Measurements from ENCODE around the gene LATS2.

LATS2 gene

DNA sequence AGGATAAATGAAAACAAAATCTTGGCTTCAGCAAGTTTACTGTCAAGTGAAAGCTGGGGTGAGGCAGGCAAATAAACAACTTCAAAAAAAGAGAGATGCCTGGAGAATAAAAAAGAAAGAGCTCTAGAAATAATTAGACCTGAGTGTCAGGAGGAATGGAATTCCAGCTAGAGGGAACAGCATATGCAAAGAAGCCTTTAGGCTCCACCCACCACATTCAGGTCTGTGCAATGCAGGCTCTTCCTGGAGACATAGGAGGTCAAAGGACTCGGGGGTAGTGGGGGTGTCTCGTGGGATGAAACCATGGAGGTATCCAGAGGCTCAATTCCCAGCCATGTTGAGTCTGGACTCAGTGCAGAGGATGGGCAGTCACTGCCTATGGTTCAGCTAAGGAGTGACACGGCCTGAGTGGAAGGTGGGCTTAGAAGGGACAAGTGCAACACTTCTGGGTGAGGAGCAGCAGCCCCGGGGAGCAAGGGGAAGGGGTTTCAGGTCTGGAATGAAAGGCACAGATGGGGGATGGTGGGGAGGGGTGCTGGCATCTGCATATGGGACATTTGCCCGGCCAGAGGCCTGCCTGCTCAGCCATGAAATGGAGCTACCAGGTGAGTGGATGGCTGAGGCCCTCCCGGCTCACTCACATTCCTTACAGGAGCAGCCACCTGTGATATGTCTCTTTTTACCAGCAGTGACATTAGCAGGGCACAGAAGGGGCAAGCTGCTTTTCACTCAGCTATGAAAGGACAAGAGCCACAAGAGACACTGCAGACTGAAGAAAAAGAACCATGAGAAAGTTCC lies 12.3 kb downstream of the LATS2 start:
- DNase-seq (ENCODE audit: low read depth, low spot score) = no peak

DNA sequence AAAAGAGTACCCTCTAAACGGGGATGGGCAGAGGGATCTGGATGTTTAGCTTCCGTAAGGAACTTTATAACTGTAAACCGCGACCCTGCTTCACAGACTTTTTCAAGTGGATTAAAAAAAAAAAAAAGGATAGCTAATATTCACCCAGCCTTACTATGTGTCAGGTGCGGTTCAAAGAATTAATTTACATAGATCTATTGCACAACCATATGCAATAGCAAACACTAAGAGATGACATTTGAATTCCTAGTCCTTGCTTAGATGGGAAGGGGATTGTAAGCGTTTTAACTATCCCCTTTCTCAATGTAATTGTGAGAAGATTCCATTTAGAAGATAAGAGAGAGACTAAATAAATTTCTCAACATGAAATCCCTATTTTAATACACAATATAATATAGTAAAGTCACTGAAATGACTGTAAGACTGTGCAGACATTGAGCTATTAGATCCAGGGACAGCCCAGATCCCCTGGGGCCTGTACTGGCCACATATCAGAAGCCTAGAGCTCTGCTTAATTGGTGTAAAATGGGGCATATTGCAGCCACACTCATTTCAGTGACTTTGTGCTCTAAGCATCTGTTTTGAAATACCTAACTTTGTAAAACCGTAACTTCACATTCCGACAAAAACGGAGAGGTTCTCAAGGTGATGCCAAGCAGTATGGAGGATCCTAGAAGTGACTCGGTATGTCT lies 13.6 kb downstream of the LATS2 start:
- no peak for DNase-seq (ENCODE audit: low read depth, low spot score)

DNA sequence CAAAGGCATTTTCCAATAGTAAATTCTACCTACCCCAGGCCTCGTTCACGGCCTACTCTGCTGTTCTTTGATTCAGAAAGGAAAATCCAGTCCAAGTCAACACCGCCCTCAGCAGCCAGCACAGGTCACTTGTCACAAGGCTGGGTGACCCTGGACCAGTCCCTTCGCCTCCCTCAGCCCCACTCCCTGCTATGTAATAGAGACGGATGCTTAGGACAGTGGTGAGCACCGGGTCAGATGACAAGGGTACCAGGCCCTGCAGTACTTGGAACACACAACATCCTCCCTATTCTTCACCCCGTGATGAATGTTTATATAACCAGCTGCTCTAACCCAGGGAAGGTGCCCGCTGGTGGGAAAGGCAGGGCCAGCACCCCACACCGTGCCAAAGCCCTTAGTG lies 14.3 kb downstream of the LATS2 start:
- DNase-seq (ENCODE audit: low read depth, low spot score) = no peak

DNA sequence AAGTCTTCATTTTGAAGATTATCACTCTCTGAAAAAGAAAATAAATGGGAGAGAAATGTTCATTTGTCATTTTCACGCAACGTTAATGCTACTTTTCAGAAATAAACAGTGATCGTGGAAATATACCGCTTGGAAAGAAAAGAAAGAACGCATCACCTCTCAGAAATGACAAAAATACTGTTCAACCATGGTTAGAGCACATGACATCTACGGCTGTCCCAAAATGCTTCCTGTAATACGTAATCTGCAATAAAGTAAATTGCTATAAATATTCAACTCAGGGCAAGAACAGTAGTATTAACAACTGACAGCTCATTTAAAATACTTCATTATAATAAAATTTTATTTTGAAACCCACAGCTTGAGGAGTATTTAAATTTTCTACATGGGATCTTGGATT lies 15.2 kb downstream of the LATS2 start:
- DNase-seq (ENCODE audit: low read depth, low spot score) = no peak

DNA sequence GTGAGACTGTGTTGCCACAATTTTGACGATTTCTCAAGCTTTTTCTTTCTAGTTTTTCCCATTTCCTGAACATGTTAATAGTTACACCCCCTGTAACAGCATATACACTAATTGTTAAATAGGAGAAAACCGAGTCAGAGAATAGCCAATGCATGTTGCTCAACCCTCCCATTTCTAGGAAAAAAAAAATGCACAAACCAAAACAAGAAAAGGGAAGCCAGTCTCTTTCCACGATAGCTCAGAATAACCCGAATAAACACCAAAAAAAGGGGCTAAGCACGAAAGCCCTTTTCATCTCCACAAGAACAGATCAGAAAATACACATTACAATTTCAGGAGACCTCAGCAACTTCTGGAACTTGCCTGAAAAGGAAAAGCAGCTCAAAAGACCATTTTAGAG lies 16.3 kb downstream of the LATS2 start:
- DNase-seq (ENCODE audit: low read depth, low spot score) = no peak

DNA sequence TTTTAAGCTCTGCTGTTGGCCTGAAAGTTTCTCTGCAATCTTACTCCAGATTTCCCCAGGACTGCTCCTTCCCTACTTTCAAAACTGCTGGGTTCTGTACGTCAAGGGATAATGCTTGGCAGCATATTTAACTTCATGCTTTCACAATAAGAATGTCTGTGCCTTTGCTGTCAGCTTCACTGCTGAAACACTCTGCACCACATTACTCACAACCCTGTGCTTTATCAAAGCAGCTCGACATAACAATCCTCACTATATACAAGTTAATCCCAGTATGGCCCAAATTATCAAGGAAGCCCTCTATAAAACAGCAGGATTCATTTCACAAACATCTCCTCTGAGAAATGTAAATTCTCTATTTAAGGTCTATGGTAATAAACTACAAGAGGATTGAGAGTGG lies 17.5 kb downstream of the LATS2 start:
- no peak for DNase-seq (ENCODE audit: low read depth, low spot score)

DNA sequence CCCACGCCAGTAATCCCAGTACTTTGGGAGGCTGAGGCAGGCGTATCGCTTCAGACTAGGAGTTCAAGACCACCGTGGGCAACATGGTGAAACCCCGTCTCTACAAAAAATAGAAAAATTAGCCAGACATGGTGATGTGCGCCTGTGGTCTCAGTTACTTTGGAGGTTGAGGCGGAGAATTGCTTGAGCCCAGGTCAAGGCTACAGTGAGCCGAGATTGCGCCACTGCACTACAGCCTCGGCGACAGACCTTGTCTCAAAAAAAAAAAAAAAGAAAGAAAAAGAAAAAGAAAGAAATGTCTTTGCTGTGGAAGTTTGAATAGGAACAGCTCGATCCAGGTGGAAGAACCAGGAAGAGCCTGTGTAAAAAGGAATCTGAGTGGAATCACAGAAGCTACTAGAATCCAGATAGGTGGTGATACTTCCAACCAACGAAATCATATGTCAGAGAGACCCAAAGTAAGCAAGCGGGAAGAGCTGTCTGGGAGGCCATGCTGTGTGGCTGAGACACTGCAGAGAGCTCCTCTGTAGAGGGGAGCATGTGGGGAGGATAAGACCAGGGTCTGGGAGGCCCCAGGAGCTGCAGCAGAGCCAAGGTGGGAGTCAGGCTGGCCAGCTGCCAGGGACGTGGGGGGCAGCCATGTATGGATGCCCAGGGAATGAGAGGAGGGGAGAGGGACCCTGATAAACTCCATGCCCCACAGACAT lies 21.1 kb downstream of the LATS2 start:
- DNase-seq (ENCODE audit: low read depth, low spot score) = no peak

DNA sequence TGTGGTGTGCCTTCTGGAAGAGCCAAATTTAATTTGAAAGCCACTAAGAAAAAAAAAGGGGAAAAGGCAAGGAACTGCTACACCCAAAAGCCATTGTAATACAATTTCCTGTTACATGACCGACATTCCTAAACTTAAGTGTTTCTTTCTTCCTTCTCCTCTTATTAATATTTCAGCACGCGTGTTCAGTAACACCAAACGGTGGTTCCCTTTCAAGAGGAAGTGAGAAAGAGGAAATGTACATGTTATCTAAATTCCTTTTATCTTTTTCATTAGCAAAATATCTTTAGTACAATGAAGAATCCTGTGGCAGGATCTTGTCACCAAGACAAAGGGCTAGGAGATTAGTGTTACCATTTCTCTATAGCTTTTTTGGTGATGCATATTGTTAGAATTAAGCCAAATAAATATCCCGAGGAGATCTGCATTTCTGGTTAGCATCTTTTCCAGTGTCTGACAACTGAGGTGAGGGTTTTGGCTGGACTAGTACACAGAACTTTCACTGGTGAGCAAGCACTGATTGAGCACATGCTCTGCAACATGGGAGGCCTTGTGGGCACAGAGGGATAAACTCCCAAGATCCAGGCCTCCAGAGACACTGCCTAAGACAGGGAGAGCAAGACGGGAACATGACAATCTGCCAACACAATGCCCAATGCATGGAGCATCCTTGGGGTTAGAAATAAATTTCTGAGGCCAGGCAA lies 22.1 kb downstream of the LATS2 start:
- DNase-seq (ENCODE audit: low read depth, low spot score) = no peak

DNA sequence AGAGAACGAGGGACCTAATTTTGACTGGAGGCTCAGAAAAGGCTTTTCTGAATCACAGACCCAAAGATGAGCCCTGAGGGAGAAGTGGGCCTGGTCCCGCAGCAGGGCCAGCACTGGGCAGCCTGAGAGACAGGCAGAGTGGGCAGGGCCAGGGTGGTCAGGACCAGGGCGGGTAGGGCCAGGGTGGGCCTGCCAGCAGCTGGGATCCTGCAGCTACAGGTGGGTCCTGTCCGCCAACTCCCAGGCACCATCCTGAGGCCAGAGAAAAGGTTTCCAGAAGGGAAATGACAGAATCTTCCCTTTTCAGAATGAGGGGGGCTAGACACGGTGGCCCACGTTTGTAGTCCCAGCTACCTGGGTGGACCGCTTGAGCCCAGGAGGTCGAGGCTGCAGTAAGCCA lies 23.7 kb downstream of the LATS2 start:
- no peak for DNase-seq (ENCODE audit: low read depth, low spot score)

DNA sequence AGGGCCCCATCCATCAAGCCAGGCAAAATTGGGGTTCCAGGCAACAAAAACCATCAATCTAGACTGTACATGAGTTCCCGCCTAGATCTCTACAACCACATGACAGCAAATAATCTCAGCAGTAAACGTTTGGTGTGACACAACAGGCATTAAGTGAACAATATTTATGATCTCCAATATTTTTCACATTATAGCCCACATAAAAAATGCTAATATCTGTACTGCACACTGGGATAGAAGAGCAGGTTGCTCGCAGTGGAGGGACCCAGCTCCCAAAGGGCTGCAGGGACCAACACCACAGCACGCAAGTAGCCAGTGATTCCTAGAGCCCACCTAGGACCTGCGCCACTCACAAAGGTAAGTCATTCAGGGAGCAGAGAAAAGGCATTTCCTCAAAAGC lies 25.9 kb downstream of the LATS2 start:
- no peak for DNase-seq (ENCODE audit: low read depth, low spot score)

DNA sequence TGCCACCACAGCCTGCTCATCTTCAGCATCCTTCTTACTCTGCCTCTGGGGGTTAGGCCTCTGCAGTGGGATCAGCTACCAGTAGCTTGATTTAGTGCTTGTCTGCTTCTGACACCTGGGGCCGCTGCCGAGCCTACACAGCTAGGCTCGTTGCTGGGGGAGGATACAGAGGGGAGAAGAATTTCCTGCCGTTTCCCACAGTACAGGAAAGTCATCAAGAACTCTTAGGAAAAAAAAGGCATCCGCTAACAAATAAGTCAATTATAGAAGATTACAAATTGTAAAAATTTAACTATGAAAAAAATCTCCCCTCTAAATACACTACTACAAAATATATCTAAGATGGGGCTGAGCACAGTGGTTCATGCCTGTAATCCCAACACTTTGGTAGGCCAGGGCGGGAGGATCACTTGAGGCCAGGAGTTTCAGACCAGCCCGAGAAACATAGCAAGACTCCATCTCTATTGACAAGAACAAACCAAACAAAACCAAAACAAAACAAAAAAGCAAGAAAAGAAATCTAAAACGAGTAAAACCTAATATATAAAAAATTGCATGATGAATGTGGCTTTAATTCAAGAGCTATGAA lies 26.7 kb downstream of the LATS2 start:
- no peak for DNase-seq (ENCODE audit: low read depth, low spot score)

DNA sequence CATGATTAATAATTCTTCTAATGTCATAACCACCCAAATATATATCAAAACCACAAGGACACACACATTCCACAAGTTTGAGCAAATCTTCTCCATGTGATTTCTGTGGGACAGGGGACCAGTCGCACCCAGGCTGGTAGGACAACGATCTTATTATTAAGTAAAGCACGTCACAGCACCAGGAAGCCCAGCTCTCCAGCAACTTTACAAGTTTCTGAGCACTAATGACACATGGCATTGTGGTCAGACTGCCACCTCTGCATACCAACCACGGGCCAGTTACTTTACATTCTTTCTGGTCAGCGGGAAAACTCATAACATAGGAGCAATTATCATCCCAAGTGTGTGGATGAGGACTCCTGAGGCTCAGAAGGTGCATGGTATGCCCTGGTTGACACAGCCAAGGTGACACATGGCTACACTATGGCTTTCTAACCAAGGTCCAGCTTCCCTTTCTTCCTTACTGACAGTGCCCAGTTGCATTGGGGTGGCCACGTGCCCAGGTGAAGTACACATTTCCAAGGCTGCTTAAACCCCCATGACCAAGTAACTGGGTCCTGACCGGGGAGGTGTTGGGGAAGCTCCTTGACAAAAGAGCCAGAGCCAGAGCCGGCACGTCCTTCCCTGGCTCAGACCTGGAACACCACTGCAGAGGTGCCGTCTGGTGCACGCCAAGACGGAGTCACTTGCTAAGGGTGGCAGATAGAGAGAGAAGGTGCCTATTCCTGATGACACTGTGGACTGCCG lies 27.4 kb downstream of the LATS2 start:
- no peak for DNase-seq (ENCODE audit: low read depth, low spot score)

DNA sequence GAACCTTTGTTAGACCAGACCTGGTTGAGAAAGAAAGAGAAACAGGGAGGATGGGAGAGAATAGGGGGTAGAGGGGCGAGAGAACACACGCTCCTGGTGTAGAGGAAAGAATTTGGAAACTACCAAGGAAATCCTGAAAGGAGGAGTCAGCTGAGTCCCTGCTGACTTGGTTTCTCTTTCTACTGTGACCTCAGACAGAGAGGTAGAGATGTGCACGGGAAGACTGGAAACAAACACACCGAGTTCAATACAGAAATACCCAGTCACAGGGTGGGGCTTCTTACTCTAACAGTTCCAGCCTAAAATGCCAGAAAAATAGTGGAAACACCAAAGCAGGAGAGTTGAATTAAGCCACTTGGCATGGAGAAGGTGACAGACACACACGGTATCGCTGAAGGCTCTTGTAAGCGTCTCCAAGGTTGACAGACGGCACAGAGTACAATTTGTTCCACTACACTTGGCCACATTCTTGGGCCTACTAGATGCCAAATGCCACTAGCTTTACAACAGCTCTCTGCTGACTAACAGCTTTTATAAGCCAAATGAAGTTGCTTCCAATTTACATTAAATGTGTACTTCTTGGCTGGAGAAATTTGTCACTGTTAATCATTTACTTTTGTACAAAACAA lies 28.1 kb downstream of the LATS2 start:
- DNase-seq (ENCODE audit: low read depth, low spot score) = no peak

DNA sequence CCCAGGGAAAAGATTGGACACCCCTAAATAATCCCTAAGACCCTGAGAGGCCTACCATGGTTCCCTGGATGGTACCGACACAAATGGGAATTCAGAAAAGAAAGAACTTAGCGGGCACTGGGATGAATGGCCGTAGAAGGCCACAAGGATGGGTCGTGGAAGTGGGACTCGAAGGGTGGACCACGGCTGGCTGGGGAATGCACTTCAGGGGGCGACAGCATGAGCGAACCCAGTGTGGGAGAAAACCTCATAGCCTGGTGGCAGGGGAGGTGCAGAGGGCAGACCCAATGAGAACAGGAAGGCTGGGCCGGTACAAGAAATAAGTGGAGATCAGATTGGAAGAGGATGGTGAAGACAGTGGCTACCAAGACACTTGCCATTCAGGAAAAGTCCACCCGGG lies 28.7 kb downstream of the LATS2 start:
- DNase-seq (ENCODE audit: low read depth, low spot score) = no peak

DNA sequence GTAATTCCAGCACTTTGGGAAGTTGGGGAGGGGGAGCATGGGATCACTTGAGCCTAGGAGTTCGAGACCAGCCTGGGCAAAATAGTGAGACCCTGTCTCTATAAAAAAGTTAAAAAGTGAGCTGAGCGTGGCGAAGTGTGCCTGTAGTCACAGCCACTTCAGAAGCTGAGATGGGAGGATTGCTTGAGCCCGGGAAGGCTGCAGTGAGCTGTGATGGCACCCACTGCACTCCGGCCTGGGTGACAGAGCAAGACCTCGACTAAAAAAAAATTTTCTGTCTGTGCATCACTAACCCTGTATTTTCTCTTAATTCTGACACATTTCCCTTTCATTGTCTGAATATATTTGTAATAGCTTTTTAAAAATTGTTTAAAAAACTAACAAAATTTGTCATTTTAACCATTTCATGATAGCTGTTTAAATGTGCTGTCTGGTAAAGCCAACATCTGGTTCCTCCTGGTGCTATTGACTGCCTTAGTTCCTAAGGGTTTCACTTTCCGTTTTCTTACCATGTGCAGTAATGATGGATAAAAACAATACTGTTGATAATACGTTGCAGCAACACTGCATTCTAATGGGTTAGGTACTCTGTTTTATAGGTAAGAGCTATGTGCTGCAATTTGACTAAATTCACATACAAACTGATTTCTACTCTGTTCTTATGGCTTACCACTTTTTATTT lies 29.7 kb downstream of the LATS2 start:
- no peak for DNase-seq (ENCODE audit: low read depth, low spot score)

DNA sequence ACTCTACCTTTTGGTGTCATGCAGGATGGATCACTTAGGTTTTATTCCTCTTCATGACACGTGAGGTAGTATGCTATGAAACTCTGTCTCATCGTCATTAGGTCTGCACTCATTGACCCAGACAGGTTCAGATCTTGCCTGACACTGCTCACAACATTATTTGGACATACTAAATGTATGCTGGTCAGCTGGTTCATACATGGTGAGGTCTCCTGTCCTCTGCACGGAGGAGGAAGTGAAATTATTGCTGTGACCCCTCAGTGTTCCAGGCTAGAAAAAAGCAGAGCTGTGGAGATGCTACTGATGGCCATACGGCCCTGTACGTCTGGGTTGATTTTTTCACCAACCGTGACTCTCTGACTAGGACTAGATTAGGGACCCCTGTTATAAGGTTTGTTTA lies 35.8 kb downstream of the LATS2 start:
- DNase-seq (ENCODE audit: low read depth, low spot score) = no peak

DNA sequence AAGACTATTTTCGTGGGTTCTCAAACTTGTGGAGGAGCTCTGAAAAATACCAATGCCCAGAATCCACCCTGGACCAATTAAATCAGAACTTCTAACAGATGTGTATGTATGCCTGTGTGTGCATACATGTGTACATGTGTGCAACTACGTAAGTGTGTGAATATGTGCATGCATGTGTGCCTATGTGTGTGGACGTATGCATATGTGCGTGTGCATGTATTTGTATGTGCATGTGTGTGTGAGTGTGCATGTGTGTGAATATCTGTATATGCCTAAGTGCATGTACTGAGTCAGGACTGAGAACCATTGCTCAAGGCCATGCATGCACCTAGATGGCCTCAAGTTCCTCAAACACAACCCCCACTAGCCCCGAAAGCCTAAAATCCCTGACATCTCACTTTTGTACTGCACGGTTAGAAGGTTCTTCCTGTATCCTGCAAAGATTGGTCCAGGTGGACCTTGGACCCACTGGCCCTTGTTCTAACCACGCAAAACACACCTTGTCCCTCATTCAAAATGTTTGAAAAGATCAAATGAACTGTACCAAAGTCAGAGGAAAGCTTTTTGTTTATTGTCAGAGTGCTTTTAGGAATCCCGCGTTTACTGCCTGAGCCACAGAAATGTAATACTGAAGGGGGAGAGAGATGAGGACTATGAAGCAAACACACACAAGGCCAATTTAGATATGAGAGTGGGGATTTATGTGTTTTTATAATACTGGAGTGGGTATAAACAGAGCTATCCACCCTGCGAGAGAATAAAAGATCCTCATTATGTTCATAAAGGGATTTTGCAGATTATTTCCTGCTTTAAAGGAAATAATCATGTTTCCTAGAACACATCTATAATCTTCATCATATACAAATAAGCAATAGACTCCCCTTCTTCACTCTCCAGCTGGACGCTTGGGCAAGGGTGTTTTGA lies 39.1 kb downstream of the LATS2 start:
- no peak for DNase-seq (ENCODE audit: low read depth, low spot score)

DNA sequence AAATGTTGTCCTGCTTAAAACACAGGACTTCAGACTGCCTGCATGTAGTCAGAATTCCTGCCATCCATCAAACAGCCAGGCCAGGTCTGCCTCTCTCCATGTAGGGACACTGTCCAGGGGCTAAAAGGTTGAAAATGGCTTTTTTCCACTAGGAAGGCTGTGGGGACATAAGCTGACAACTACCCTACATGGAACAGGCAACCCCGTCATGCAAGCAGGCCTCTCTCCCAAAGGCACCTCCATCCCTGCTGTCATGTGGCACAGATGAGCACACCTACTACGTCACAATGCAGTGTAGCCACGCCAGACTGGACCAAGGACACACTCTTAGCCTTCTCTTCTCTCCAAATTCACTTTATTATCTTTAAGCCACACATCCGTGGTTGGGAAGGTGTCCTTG lies 40.8 kb downstream of the LATS2 start:
- no peak for DNase-seq (ENCODE audit: low read depth, low spot score)

DNA sequence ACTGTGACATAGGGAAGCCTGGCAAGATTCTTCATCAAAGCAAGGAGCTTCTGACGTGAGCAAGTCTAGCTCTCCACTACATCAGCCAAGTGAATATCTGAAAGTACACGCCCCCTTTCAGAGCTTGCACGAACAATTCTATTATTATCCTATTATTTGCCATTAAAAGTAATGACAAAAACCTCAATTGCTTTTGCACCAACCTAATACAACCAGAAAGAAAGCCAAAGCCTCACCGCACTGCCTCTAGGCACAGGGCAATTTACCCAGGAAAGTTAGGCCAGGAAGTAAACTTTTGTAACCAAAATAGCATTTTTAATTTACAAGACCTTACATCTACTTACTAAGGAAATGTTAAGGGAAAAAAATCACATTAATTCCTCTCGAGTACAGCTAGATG lies 41.2 kb downstream of the LATS2 start:
- no peak for DNase-seq (ENCODE audit: low read depth, low spot score)
